Measurements from ENCODE around the gene AGO4. TPM values are rescaled to one million over a fixed set of nuclear protein-coding genes. Genes with fewer than 3 reads are reported as not detected.
A peak's percentile ranks its signal among the peaks of the same experiment; 100 is the strongest.

The AGO4 gene
- total RNA-seq, 3 donors from 2014 or later, result 20.0 to 27.4 (median 22.4) TPM

DNA sequence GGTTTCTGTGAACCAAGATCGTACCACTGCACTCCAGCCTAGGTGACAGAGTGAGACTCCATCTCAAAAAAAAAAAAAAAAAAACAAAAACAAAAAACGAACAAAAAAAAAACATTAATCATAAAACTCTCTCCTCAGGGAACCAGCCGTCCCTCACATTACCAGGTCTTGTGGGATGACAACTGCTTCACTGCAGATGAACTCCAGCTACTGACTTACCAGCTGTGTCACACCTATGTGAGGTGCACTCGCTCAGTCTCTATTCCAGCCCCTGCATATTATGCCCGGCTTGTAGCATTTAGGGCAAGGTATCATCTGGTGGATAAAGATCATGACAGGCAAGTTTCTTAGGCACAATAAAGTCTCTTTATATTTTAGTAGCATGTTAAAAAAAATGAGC is 42.9 kb downstream of the AGO4 start:
- intact Hi-C loops (cut with DNase I; ENCODE audit: low total_unique reads), result no loop called here
- Histone ChIP-seq H3K27me3 (no peaks in the 10 kb centered on the region), H3K4me3 (no peak overlapping the region), H3K27ac (peak overlapping the region in 1 of 2 donors; percentile 54), H3K36me3 (no peaks in the 10 kb centered on the region), H3K9me3 (no peaks in the 10 kb centered on the region), H3K4me1 (peaks cover 0 to 4% of the 10 kb centered on the region in 2 donors)
- TF ChIP-seq POLR2A (IDR thresholded peaks at IDR 0.05) (no peak), POLR2AphosphoS5 (IDR thresholded peaks at IDR 0.05) (no peak)
- TF ChIP-seq, protein P1, sequence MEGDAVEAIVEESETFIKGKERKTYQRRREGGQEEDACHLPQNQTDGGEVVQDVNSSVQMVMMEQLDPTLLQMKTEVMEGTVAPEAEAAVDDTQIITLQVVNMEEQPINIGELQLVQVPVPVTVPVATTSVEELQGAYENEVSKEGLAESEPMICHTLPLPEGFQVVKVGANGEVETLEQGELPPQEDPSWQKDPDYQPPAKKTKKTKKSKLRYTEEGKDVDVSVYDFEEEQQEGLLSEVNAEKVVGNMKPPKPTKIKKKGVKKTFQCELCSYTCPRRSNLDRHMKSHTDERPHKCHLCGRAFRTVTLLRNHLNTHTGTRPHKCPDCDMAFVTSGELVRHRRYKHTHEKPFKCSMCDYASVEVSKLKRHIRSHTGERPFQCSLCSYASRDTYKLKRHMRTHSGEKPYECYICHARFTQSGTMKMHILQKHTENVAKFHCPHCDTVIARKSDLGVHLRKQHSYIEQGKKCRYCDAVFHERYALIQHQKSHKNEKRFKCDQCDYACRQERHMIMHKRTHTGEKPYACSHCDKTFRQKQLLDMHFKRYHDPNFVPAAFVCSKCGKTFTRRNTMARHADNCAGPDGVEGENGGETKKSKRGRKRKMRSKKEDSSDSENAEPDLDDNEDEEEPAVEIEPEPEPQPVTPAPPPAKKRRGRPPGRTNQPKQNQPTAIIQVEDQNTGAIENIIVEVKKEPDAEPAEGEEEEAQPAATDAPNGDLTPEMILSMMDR (IDR thresholded peaks at IDR 0.05), result no peak
- DNase-seq (ENCODE audit: low spot score in 2 of 2), result no peak

DNA sequence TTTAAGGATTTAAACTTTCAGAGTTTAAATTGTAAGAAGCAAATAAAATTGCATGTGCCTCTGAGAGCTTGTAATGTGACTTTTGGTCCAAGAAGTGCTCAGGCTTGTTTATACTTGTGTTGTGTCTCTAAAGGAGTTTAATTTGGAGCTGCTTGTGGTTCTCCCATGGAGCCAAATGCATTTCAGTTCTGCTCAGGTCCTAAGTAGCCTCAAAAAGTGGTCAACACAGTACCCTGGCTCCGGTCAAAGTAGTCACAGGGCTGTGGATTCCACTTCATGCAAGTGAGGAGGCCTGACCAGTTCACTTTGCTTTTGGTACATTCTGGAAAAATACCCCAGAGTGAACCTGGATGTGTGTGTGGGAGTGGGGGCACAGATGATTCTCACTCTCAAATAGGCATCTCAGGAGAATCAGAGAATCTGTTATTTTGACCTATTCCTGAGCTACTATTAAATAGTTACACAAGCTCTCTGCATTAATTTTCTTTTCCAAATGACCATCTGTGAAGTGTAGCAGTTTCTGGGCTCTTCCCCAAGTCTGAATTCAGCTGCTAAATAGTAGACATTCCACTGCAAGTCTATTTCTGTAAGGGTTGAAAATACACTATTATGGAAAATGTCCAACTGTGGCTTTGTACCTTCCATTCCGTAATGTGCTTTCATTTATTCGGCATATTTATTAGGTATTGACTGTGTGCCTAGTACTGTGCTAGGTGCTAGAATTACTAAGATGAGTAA is 43.5 kb downstream of the AGO4 start:
- intact Hi-C loops (cut with DNase I; ENCODE audit: low total_unique reads), result no loop called here
- H3K4me1 ChIP-seq, result no peaks in the 10 kb centered on the region
- no peak for DNase-seq (ENCODE audit: low spot score in 2 of 2)
- no peaks in the 10 kb centered on the region for H3K36me3 ChIP-seq
- no peak for TF ChIP-seq POLR2AphosphoS5 (IDR thresholded peaks at IDR 0.05)
- TF ChIP-seq POLR2A (IDR thresholded peaks at IDR 0.05), result no peak
- TF ChIP-seq, protein P1 (IDR thresholded peaks at IDR 0.05), result no peak
- no peaks in the 10 kb centered on the region for H3K9me3 ChIP-seq
- H3K27ac ChIP-seq, result peak overlapping the region; percentile 56 to 61
- no peak overlapping the region for H3K4me3 ChIP-seq
- H3K27me3 ChIP-seq, result no peaks in the 10 kb centered on the region

DNA sequence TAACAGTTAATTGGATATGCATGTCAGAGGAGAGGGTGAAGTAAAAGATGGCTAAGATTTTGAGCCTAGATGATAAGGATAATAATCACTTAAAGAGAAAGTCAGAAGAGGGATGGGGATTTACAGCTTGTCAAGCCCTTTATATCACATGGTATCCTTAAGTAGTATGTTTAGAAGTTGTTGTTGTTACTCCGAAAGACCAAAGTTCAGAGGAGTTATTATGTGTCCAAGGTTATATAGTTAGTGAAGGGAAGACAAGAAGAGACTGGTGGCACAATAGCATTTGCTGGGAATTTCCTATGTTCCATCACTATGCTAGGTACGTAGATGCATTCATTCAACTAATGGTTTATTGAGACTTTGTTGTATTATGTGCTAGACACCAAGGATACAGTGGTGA is 44.4 kb downstream of the AGO4 start:
- no peaks in the 10 kb centered on the region for H3K27me3 ChIP-seq
- peak overlapping the region; percentile 56 to 61 for H3K27ac ChIP-seq
- no peaks in the 10 kb centered on the region for H3K4me1 ChIP-seq
- TF ChIP-seq, protein P1 (IDR thresholded peaks at IDR 0.05), result no peak
- no peak for TF ChIP-seq POLR2AphosphoS5 (IDR thresholded peaks at IDR 0.05)
- no peak for TF ChIP-seq POLR2A (IDR thresholded peaks at IDR 0.05)
- H3K36me3 ChIP-seq, result no peaks in the 10 kb centered on the region
- DNase-seq (ENCODE audit: low spot score in 2 of 2), result no peak
- intact Hi-C loops (cut with DNase I; ENCODE audit: low total_unique reads), result no loop called here
- no peak overlapping the region for H3K4me3 ChIP-seq
- H3K9me3 ChIP-seq, result no peaks in the 10 kb centered on the region

DNA sequence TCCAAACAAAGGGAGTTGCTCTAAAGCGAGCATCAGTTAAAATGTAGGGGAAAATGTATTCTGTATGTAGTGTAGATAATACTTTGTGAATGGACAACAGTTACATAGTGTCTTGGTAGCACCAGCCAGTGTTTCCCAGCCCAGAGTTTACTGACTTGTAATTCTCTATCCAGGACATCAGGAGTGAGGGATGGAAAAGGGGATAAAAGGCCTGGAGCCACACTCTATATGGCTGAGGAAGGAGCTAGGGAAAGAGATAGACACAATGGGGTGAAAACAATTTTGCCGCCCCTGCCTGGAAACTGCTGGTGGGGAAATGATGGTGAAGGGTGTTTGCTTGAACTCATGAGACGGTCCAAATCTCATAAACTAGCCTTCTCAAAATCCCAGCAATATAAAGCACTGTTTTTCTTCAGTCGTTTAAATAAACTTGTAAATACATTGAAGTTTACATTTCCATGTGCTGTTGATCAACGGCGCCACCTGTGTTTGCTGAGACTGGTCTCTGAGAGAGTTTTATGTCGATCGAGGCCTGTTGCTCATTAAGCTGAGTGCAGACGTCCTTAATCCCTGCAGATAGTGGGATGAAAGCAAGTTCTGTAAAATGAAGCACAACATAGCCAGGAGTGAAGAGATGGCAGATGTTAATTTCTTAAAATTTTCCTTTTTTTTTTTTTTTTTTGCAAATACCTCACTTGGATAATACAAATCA is 47.3 kb downstream of the AGO4 start:
- H3K36me3 ChIP-seq, result no peaks in the 10 kb centered on the region
- no peak for TF ChIP-seq POLR2A (IDR thresholded peaks at IDR 0.05)
- TF ChIP-seq, protein P1 (IDR thresholded peaks at IDR 0.05), result no peak
- no peak overlapping the region for H3K4me3 ChIP-seq
- no peak for DNase-seq (ENCODE audit: low spot score in 2 of 2)
- H3K27ac ChIP-seq, result no peak overlapping the region
- H3K4me1 ChIP-seq, result no peaks in the 10 kb centered on the region
- H3K9me3 ChIP-seq, result no peaks in the 10 kb centered on the region
- intact Hi-C loops (cut with DNase I; ENCODE audit: low total_unique reads), result loop anchor here (2.0 kb wide), 1 partner anchor 72 kb away; no protein-coding TSS in a partner anchor
- H3K27me3 ChIP-seq, result no peaks in the 10 kb centered on the region

DNA sequence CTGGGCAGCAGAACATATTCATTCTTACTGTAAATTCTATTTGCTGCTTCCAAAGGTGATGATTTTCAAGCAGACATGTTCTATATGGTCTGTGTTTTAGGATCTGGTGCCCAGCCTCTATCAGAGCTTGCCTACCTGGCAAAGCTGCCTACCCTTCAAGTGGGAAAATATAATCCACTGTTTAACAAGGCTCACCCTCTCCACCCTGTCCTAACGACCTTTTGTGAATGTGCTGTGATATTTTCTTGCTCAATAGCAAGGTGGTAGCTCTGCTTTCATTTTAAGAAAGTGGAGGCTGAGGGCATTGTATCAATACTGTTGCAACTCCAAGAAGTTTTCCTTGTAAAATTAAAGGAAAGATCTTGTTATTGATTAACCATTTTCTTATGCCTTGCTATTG is 49.1 kb downstream of the AGO4 start:
- no peaks in the 10 kb centered on the region for H3K27me3 ChIP-seq
- H3K27ac ChIP-seq, result no peak overlapping the region
- DNase-seq (ENCODE audit: low spot score in 2 of 2), result no peak
- H3K4me3 ChIP-seq, result no peak overlapping the region
- no peaks in the 10 kb centered on the region for H3K36me3 ChIP-seq
- TF ChIP-seq, protein P1 (IDR thresholded peaks at IDR 0.05), result no peak
- TF ChIP-seq POLR2AphosphoS5 (IDR thresholded peaks at IDR 0.05) (no peak), POLR2A (IDR thresholded peaks at IDR 0.05) (no peak)
- intact Hi-C loops (cut with DNase I; ENCODE audit: low total_unique reads), result no loop called here
- no peaks in the 10 kb centered on the region for H3K9me3 ChIP-seq
- no peaks in the 10 kb centered on the region for H3K4me1 ChIP-seq
